HFFc6 (cell line): ENCODE data around the gene JMJD7. TPM values are rescaled to one million over a fixed set of nuclear protein-coding genes. Genes with fewer than 3 reads are reported as not detected.

Experiments
- DNase-seq: peaks from one replicate; pipeline ENCODE4 v3.0.0-alpha.2; 2018
- H3K27ac Mint-ChIP-seq: 2 replicates; pipeline ENCODE4 v1.8.0; 2020; ENCODE audit warnings: mild to moderate bottlenecking, mixed read lengths
- H3K27me3 Mint-ChIP-seq: 2 replicates; pipeline ENCODE4 v1.8.0; 2021; ENCODE audit warnings: mild to moderate bottlenecking, moderate library complexity, mixed read lengths; ENCODE audit not compliant: insufficient read depth
- H3K36me3 Mint-ChIP-seq: 2 replicates; pipeline ENCODE4 v1.8.0; 2021; ENCODE audit warnings: low read depth, mixed read lengths
- H3K4me1 Mint-ChIP-seq: 2 replicates; pipeline ENCODE4 v1.8.0; 2020; ENCODE audit warnings: low read depth, mixed read lengths
- H3K4me3 Mint-ChIP-seq: 2 replicates; pipeline ENCODE4 v1.8.0; 2020; ENCODE audit warnings: mild to moderate bottlenecking, moderate library complexity, mixed read lengths
- H3K9me3 Mint-ChIP-seq: 2 replicates; pipeline ENCODE4 v1.8.0; 2020; ENCODE audit warnings: mild to moderate bottlenecking, mixed read lengths
- CTCF ChIP-seq: fragments of 200-600 bp; sonication (generic); IDR thresholded peaks from 2 replicates; pipeline ENCODE4 v1.5.0; 2021; ENCODE audit warnings: antibody characterized with exemption, mild to moderate bottlenecking
- total RNA-seq, 6 experiments: library from RNA; stranded (reverse); fragmentation: NEBNext Ultra II Directional; extraction: Animal tissue kit (Norgen Biotek cat#: 25700); gene quantifications; 2 replicates in 1 of 6; 3 replicates in 5 of 6; pipeline ENCODE4 v1.2.3, GENCODE V29; 2021

JMJD7 gene
- total RNA-seq, 6 experiments from 2014 or later: 4.9 to 11.0 (median 8.2) TPM

- no peak for TF ChIP-seq CTCF
- H3K4me3 Mint-ChIP-seq: no peak overlapping the region
- peaks cover 23% of the 10 kb centered on the region for H3K36me3 Mint-ChIP-seq
- DNase-seq: no peak
- H3K27me3 Mint-ChIP-seq: no peaks in the 10 kb centered on the region; the same call in 1 of the 2 replicates
- no peak overlapping the region for H3K27ac Mint-ChIP-seq
- H3K4me1 Mint-ChIP-seq: peaks cover 7% of the 10 kb centered on the region; the same call in 1 of the 2 replicates
- no peaks in the 10 kb centered on the region for H3K9me3 Mint-ChIP-seq
These were observed 10.1 kb upstream of the JMJD7 start for GRCh38 chr15:41817781-41818180.

GRCh38 chr15:41819455-41820050 is 8.3 kb upstream of the JMJD7 start:
- peaks cover 20% of the 10 kb centered on the region for H3K36me3 Mint-ChIP-seq
- peaks cover 7% of the 10 kb centered on the region; the same call in 1 of the 2 replicates for H3K4me1 Mint-ChIP-seq
- TF ChIP-seq CTCF: no peak
- H3K27me3 Mint-ChIP-seq: no peaks in the 10 kb centered on the region
- H3K9me3 Mint-ChIP-seq: no peaks in the 10 kb centered on the region
- H3K4me3 Mint-ChIP-seq: no peak overlapping the region
- H3K27ac Mint-ChIP-seq: no peak overlapping the region
- no peak for DNase-seq

GRCh38 chr15:41820791-41821423 is 7.0 kb upstream of the JMJD7 start:
- H3K9me3 Mint-ChIP-seq: no peaks in the 10 kb centered on the region
- DNase-seq: no peak
- peaks cover 16% of the 10 kb centered on the region for H3K36me3 Mint-ChIP-seq
- no peak overlapping the region for H3K4me3 Mint-ChIP-seq
- H3K27ac Mint-ChIP-seq: no peak overlapping the region; the same call in 1 of the 2 replicates
- peaks cover 7% of the 10 kb centered on the region; the same call in 1 of the 2 replicates for H3K4me1 Mint-ChIP-seq
- TF ChIP-seq CTCF: no peak
- H3K27me3 Mint-ChIP-seq: no peaks in the 10 kb centered on the region

- no peak for TF ChIP-seq CTCF
- DNase-seq: no peak
- Mint-ChIP-seq H3K36me3 (peaks cover 14% of the 10 kb centered on the region; the same call in 1 of the 2 replicates), H3K4me1 (peaks cover 7% of the 10 kb centered on the region; the same call in 1 of the 2 replicates), H3K27ac (no peak overlapping the region), H3K4me3 (no peak overlapping the region), H3K27me3 (no peaks in the 10 kb centered on the region; the same call in 1 of the 2 replicates), H3K9me3 (no peaks in the 10 kb centered on the region)
These were observed 6.1 kb upstream of the JMJD7 start for GRCh38 chr15:41821831-41822230.

GRCh38 chr15:41822471-41822870 is 5.4 kb upstream of the JMJD7 start:
- Mint-ChIP-seq H3K4me3 (no peak overlapping the region), H3K27ac (no peak overlapping the region), H3K27me3 (no peaks in the 10 kb centered on the region; the same call in 1 of the 2 replicates), H3K4me1 (peaks cover 8% of the 10 kb centered on the region), H3K36me3 (peaks cover 14% of the 10 kb centered on the region; the same call in 1 of the 2 replicates), H3K9me3 (no peaks in the 10 kb centered on the region)
- TF ChIP-seq CTCF: no peak
- no peak for DNase-seq
